H1 (cell line): Measurements from ENCODE around the gene UGT1A9. TPM values are rescaled to one million over a fixed set of nuclear protein-coding genes. Genes with fewer than 3 reads are reported as not detected.

ENCODE experiments used
- CTCF ChIA-PET: fragments of 300-600 bp; sonication (Branson Sonifier 250); formaldehyde crosslinking; loops from one replicate; lab custom pipeline; 2021; ENCODE audit not compliant: partially characterized antibody; lab: Charles Lee
- POLR2A ChIA-PET: fragments of 300-600 bp; sonication (Branson Sonifier 250); formaldehyde crosslinking; loops from one replicate; lab custom pipeline; 2021; ENCODE audit warnings: inconsistent platforms; ENCODE audit not compliant: partially characterized antibody; lab: Charles Lee
- DNase-seq, 2 experiments: peaks; one replicate each; pipeline versions ENCODE4 v3.0.0 to v3.0.0-alpha.2; 2010 to 2022; ENCODE audit warnings: low spot score in 2 of 2, low read depth in 1 of 2, mixed read lengths in 1 of 2
- FAIRE-seq: peaks from 2 replicates; lab custom pipeline; 2011; peaks lifted over from hg19 to GRCh38; lab: Jason Lieb, UNC
- H2AFZ ChIP-seq: 2 replicates; pipeline ENCODE4 v1.8.1; 2012; ENCODE audit warnings: low read length, inconsistent platforms
- H2AK5ac ChIP-seq: 2 replicates; pipeline ENCODE4 v1.6.1; 2013; ENCODE audit warnings: low read depth, low read length
- H2BK120ac ChIP-seq: replicated peaks from 2 replicates; pipeline ENCODE3; 2013; ENCODE audit warnings: low read depth, low read length, inconsistent platforms
- H2BK12ac ChIP-seq: 2 replicates; pipeline ENCODE4 v1.6.1; 2013; ENCODE audit warnings: low read depth, low read length
- H2BK15ac ChIP-seq: 2 replicates; pipeline ENCODE4 v1.6.1; 2013; ENCODE audit warnings: low read length
- H2BK20ac ChIP-seq: 2 replicates; pipeline ENCODE4 v1.6.1; 2013; ENCODE audit warnings: low read length
- H2BK5ac ChIP-seq: 2 replicates; pipeline ENCODE4 v1.6.1; 2013; ENCODE audit warnings: low read depth, low read length
- H3K14ac ChIP-seq: 2 replicates; pipeline ENCODE4 v1.6.1; 2013; ENCODE audit warnings: inconsistent platforms; ENCODE audit not compliant: insufficient read length
- H3K18ac ChIP-seq: 2 replicates; pipeline ENCODE4 v1.6.1; 2013; ENCODE audit warnings: low read length; ENCODE audit errors: extremely low read depth
- H3K23ac ChIP-seq: 2 replicates; pipeline ENCODE4 v1.6.1; 2013; ENCODE audit warnings: inconsistent platforms; ENCODE audit not compliant: insufficient read length
- H3K23me2 ChIP-seq: 2 replicates; pipeline ENCODE4 v1.6.1; 2013; ENCODE audit warnings: low read depth, low read length
- H3K27ac ChIP-seq: 2 replicates; pipeline ENCODE4 v1.6.1; 2011; ENCODE audit warnings: low read depth, low read length, inconsistent platforms
- H3K27me3 ChIP-seq, 4 experiments: replicated peaks in 1 of 4; 1 replicate in 1 of 4; 2 replicates in 3 of 4; pipeline versions ENCODE4 v1.6.1 to v1.8.1; 2011 to 2013; ENCODE audit warnings: low read length in 3 of 4, mild to moderate bottlenecking in 3 of 4, inconsistent platforms in 2 of 4, mixed read lengths in 2 of 4, moderate library complexity in 1 of 4; ENCODE audit not compliant: control insufficient read depth in 3 of 4, insufficient read depth in 3 of 4; ENCODE audit errors: extremely low read depth in 1 of 4
- H3K36me3 ChIP-seq, 4 experiments: 2 replicates each; pipeline versions ENCODE4 v1.6.1 to v1.8.1; 2011 to 2013; ENCODE audit warnings: mild to moderate bottlenecking in 4 of 4, low read length in 3 of 4, moderate library complexity in 2 of 4, control low read depth in 1 of 4, inconsistent platforms in 1 of 4; ENCODE audit not compliant: insufficient read depth in 4 of 4, control insufficient read depth in 2 of 4
- H3K4ac ChIP-seq: replicated peaks from 2 replicates; pipeline ENCODE3; 2013; ENCODE audit warnings: low read length, low read depth, mixed read lengths, inconsistent platforms; ENCODE audit not compliant: insufficient read length
- H3K4me1 ChIP-seq, 4 experiments: replicated peaks in 1 of 4; 1 replicate in 1 of 4; 2 replicates in 3 of 4; pipeline versions ENCODE4 v1.6.1 to v1.8.1; 2011 to 2013; ENCODE audit warnings: low read length in 3 of 4, inconsistent platforms in 2 of 4, mixed read lengths in 1 of 4; ENCODE audit not compliant: insufficient read depth in 4 of 4, control insufficient read depth in 3 of 4
- H3K4me2 ChIP-seq, 2 experiments: 2 replicates each; pipeline versions ENCODE4 v1.6.1 to v1.8.1; 2011 to 2013; ENCODE audit warnings: low read depth in 2 of 2, low read length in 2 of 2, control low read depth in 1 of 2, inconsistent platforms in 1 of 2, mild to moderate bottlenecking in 1 of 2; ENCODE audit not compliant: insufficient read depth in 1 of 2
- H3K4me3 ChIP-seq, 4 experiments: fragments of 200-600, 300-600 bp in 1 of 4; sonication (generic), shearing (Covaris generic), sonication (Bioruptor Twin) in 1 of 4; 2 replicates each; pipeline versions ENCODE4 v1.5.1 to v1.8.1; 2011 to 2016; ENCODE audit warnings: low read length in 4 of 4, low read depth in 3 of 4, control low read depth in 2 of 4, inconsistent platforms in 2 of 4, mild to moderate bottlenecking in 2 of 4, mixed read lengths in 1 of 4, moderate library complexity in 1 of 4; ENCODE audit not compliant: insufficient read depth in 2 of 4; ENCODE audit errors: extremely low read depth in 1 of 4
- H3K56ac ChIP-seq: replicated peaks from 2 replicates; pipeline ENCODE3; 2013; ENCODE audit warnings: low read depth, mild to moderate bottlenecking, mixed read lengths, low read length, inconsistent platforms; ENCODE audit not compliant: insufficient read length
- H3K79me1 ChIP-seq: 2 replicates; pipeline ENCODE4 v1.6.1; 2013; ENCODE audit warnings: low read depth, low read length, control low read depth
- H3K79me2 ChIP-seq, 2 experiments: 2 replicates each; pipeline versions ENCODE4 v1.6.1 to v1.8.1; 2012 to 2013; ENCODE audit warnings: low read length in 2 of 2, mild to moderate bottlenecking in 2 of 2, inconsistent platforms in 1 of 2; ENCODE audit not compliant: insufficient read depth in 2 of 2, control insufficient read depth in 1 of 2
- H3K9ac ChIP-seq, 4 experiments: replicated peaks in 1 of 4; 1 replicate in 1 of 4; 2 replicates in 3 of 4; pipeline versions ENCODE4 v1.6.1 to v1.8.1; 2011 to 2013; ENCODE audit warnings: low read depth in 3 of 4, low read length in 3 of 4, control low read depth in 2 of 4, mild to moderate bottlenecking in 2 of 4, moderate library complexity in 2 of 4, inconsistent platforms in 1 of 4; ENCODE audit errors: extremely low read depth in 1 of 4
- H3K9me3 ChIP-seq, 2 experiments: 2 replicates each; pipeline versions ENCODE4 v1.6.1 to v1.8.1; 2012 to 2013; ENCODE audit warnings: mild to moderate bottlenecking in 2 of 2, moderate library complexity in 2 of 2, control low read depth in 1 of 2, inconsistent platforms in 1 of 2, low read depth in 1 of 2, low read length in 1 of 2, mixed read lengths in 1 of 2; ENCODE audit not compliant: insufficient read depth in 2 of 2
- H4K20me1 ChIP-seq, 2 experiments: replicated peaks in 1 of 2; 2 replicates each; pipeline versions ENCODE3 to v1.8.1; 2011 to 2013; ENCODE audit warnings: inconsistent platforms in 2 of 2, low read length in 2 of 2, mild to moderate bottlenecking in 1 of 2; ENCODE audit not compliant: insufficient read depth in 2 of 2, control insufficient read depth in 1 of 2
- H4K5ac ChIP-seq: 2 replicates; pipeline ENCODE4 v1.6.1; 2013; ENCODE audit warnings: low read length, low read depth, mixed read lengths, inconsistent platforms; ENCODE audit not compliant: insufficient read length
- H4K8ac ChIP-seq: 2 replicates; pipeline ENCODE4 v1.8.0; 2013; ENCODE audit warnings: mild to moderate bottlenecking, moderate library complexity, low read length, inconsistent platforms; ENCODE audit not compliant: insufficient read depth; ENCODE audit errors: extremely low read depth
- H4K91ac ChIP-seq: replicated peaks from 2 replicates; pipeline ENCODE3; 2013; ENCODE audit warnings: low read length, mixed read lengths, inconsistent platforms; ENCODE audit not compliant: insufficient read length
- CREB1 ChIP-seq: IDR thresholded peaks from 2 replicates; pipeline ENCODE4 v1.6.1; 2012; ENCODE audit warnings: inconsistent platforms
- CTBP2 ChIP-seq: IDR thresholded peaks from 2 replicates; pipeline ENCODE4 v1.7.0; 2011; ENCODE audit warnings: borderline replicate concordance, mild to moderate bottlenecking, moderate library complexity, mixed read lengths, low read length; ENCODE audit not compliant: insufficient read depth, insufficient read length
- NRF1 ChIP-seq: IDR thresholded peaks from 2 replicates; pipeline ENCODE4 v1.6.1; 2011; ENCODE audit warnings: mild to moderate bottlenecking, low read depth, low read length, improper control_type of control experiment
- RAD21 ChIP-seq, 2 experiments: IDR thresholded peaks in 1 of 2; conservative IDR thresholded peaks in 1 of 2; 2 replicates each; pipeline ENCODE4 v1.6.1; 2011; ENCODE audit warnings: low read depth in 2 of 2, low read length in 2 of 2, improper control_type of control experiment in 1 of 2, inconsistent platforms in 1 of 2, mild to moderate bottlenecking in 1 of 2, moderate library complexity in 1 of 2
- WGBS, 2 experiments: shearing (Covaris generic) in 1 of 2; methylation state at CpG; one replicate each; pipeline versions ENCODE4 v1.1.6 to v1.1.7; 2013 to 2015; ENCODE audit warnings: low lambda C conversion rate in 2 of 2, mixed read lengths in 2 of 2, inconsistent platforms in 1 of 2, low coverage in 1 of 2, missing lambda C conversion rate in 1 of 2; ENCODE audit not compliant: insufficient replicate concordance in 2 of 2, insufficient coverage in 1 of 2, insufficient read length in 1 of 2; ENCODE audit errors: extremely low coverage in 1 of 2, missing lambda C conversion rate in 1 of 2; 5-methylcytosine and 5-hydroxymethylcytosine counted together
- polyA plus RNA-seq, 7 experiments: library from polyadenylated mRNA; depleted of rRNA in 3 of 7; stranded (reverse) in 5 of 7; unstranded in 2 of 7; fragments of >200 nt in 5 of 7; fragments of 200-250 nt in 2 of 7; gene quantifications; 1 replicate in 5 of 7; 2 replicates in 1 of 7; 4 replicates in 1 of 7; pipeline versions ENCODE4 v1.2.1 to v1.2.3, GENCODE V29; 2011 to 2013; ENCODE audit warnings: missing spikeins in 2 of 7, mixed read lengths in 2 of 7
- total RNA-seq: library from RNA; stranded (reverse); fragmentation: NEBNext Ultra II Directional; extraction: Animal tissue kit (Norgen Biotek cat#: 25700); gene quantifications from 2 replicates; pipeline ENCODE4 v1.2.1, GENCODE V29; 2021

Gene UGT1A9
- total and polyA plus RNA-seq, 2 of the 8 experiments (the other 6 are each of a cell fraction or from before 2014, with no cell fraction given), result not detected

- Histone ChIP-seq H3K4me2 (no peak overlapping the region), H2BK5ac (no peak overlapping the region)
- CTCF ChIA-PET, result no interaction called here
- TF ChIP-seq RAD21 (IDR thresholded peaks at IDR 0.05 in 1 of 2, conservative IDR thresholded peaks at IDR 0.05 in 1 of 2; ENCODE audit: low read depth in 2 of 2, low read length in 2 of 2) (no peak), NRF1 (no peak), CREB1 (no peak), CTBP2 (no peak)
Observed at GRCh38 chr2:233764761-233765160, 93.1 kb downstream of the UGT1A9 start.

More at GRCh38 chr2:233764761-233765160, 93.1 kb downstream of the UGT1A9 start:
- H4K5ac ChIP-seq, result no peak overlapping the region
- no peak overlapping the region for H4K8ac ChIP-seq
- H2AFZ ChIP-seq, result no peak overlapping the region
- POLR2A ChIA-PET, result no interaction called here
- H3K14ac ChIP-seq, result no peak overlapping the region
- no peaks in the 10 kb centered on the region for H3K36me3 ChIP-seq
- no peak overlapping the region for H3K56ac ChIP-seq
- H4K20me1 ChIP-seq, result no peaks in the 10 kb centered on the region
- H2AK5ac ChIP-seq, result no peak overlapping the region
- DNase-seq (no peak), FAIRE-seq (no peak)
- H3K79me1 ChIP-seq, result no peaks in the 10 kb centered on the region
- H3K9me3 ChIP-seq, result 0 out of 4 replicates have a peak, but pooled peaks cover 0 to 4% of the 10 kb centered on the region in 2 experiments
- no peaks in the 10 kb centered on the region; a peak in 1 of 7 replicates for H3K4me1 ChIP-seq
- no peak overlapping the region for H3K27ac ChIP-seq
- 71% methylated on average over 3 of the region's 3 CpGs; no CpG with 5 or more reads in 1 of the 2 experiments for WGBS, 2 experiments
- no peaks in the 10 kb centered on the region for H3K23me2 ChIP-seq
- no peaks in the 10 kb centered on the region for H3K27me3 ChIP-seq
- no peak overlapping the region for H2BK12ac ChIP-seq
- no peaks in the 10 kb centered on the region for H3K79me2 ChIP-seq
- no peak overlapping the region for H2BK120ac ChIP-seq
- no peak overlapping the region for H2BK15ac ChIP-seq
- H3K4ac ChIP-seq, result no peak overlapping the region
- H3K18ac ChIP-seq, result no peak overlapping the region
- no peak overlapping the region for H4K91ac ChIP-seq
- no peak overlapping the region for H2BK20ac ChIP-seq
- no peak overlapping the region for H3K23ac ChIP-seq
- H3K4me3 ChIP-seq, result no peak overlapping the region
- no peak overlapping the region for H3K9ac ChIP-seq
